Measurements from ENCODE around the gene GPD1L.

GPD1L gene

GRCh38 chr3:32154205-32154579 lies 47.8 kb downstream of the GPD1L start:
- Histone ChIP-seq H3K36me3 (ENCODE audit: insufficient read depth, low read length) (no peaks in the 10 kb centered on the region), H3K27me3 (ENCODE audit: insufficient read depth, low read length, poor library complexity, severe bottlenecking) (no peaks in the 10 kb centered on the region), H3F3A (ENCODE audit: low read depth) (no peaks in the 10 kb centered on the region), H3K9me3 (ENCODE audit: insufficient read depth, low read depth, low read length) (no peaks in the 10 kb centered on the region), H3K9ac (ENCODE audit: low read depth, low read length, poor library complexity, severe bottlenecking) (no peak overlapping the region), H2AFZ (ENCODE audit: low read length) (no peak overlapping the region), H3K9me2 (replicated peaks; ENCODE audit: low read depth, low read length) (no peaks in the 10 kb centered on the region), H4K20me1 (ENCODE audit: insufficient read depth, low read length, poor library complexity, severe bottlenecking) (no peaks in the 10 kb centered on the region), H3K4me2 (ENCODE audit: low read depth, low read length, poor library complexity, severe bottlenecking) (no peak overlapping the region), H3K79me2 (ENCODE audit: insufficient read depth, low read length) (no peaks in the 10 kb centered on the region), H3K4me3 (ENCODE audit: low read length, poor library complexity, severe bottlenecking) (no peak overlapping the region), H3K4me1 (ENCODE audit: insufficient read depth, low read length, poor library complexity, severe bottlenecking) (no peaks in the 10 kb centered on the region)
- no peak for TF ChIP-seq EZH2phosphoT487 (IDR thresholded peaks at IDR 0.05; ENCODE audit: borderline replicate concordance)
- TF ChIP-seq CTCF (conservative IDR thresholded peaks at IDR 0.05; ENCODE audit: low read length): peak; percentile 46

GRCh38 chr3:32155117-32155516 lies 48.7 kb downstream of the GPD1L start:
- Histone ChIP-seq H3K27me3 (ENCODE audit: insufficient read depth, low read length, poor library complexity, severe bottlenecking) (no peaks in the 10 kb centered on the region), H4K20me1 (ENCODE audit: insufficient read depth, low read length, poor library complexity, severe bottlenecking) (no peaks in the 10 kb centered on the region), H3K9me3 (ENCODE audit: insufficient read depth, low read depth, low read length) (no peaks in the 10 kb centered on the region), H3K4me3 (ENCODE audit: low read length, poor library complexity, severe bottlenecking) (no peak overlapping the region), H3F3A (ENCODE audit: low read depth) (no peaks in the 10 kb centered on the region), H3K9ac (ENCODE audit: low read depth, low read length, poor library complexity, severe bottlenecking) (no peak overlapping the region), H3K4me2 (ENCODE audit: low read depth, low read length, poor library complexity, severe bottlenecking) (no peak overlapping the region), H3K79me2 (ENCODE audit: insufficient read depth, low read length) (no peaks in the 10 kb centered on the region), H3K4me1 (ENCODE audit: insufficient read depth, low read length, poor library complexity, severe bottlenecking) (no peaks in the 10 kb centered on the region), H3K9me2 (replicated peaks; ENCODE audit: low read depth, low read length) (no peaks in the 10 kb centered on the region), H2AFZ (ENCODE audit: low read length) (no peak overlapping the region), H3K36me3 (ENCODE audit: insufficient read depth, low read length) (no peaks in the 10 kb centered on the region)
- no peak for TF ChIP-seq EZH2phosphoT487 (IDR thresholded peaks at IDR 0.05; ENCODE audit: borderline replicate concordance)
- no peak for TF ChIP-seq CTCF (conservative IDR thresholded peaks at IDR 0.05; ENCODE audit: low read length)

- H3K4me2 ChIP-seq (ENCODE audit: low read depth, low read length, poor library complexity, severe bottlenecking): no peak overlapping the region
- H2AFZ ChIP-seq (ENCODE audit: low read length): no peak overlapping the region
- H3K9me3 ChIP-seq (ENCODE audit: insufficient read depth, low read depth, low read length): no peaks in the 10 kb centered on the region
- no peaks in the 10 kb centered on the region for H3K9me2 ChIP-seq (replicated peaks; ENCODE audit: low read depth, low read length)
- no peaks in the 10 kb centered on the region for H3K27me3 ChIP-seq (ENCODE audit: insufficient read depth, low read length, poor library complexity, severe bottlenecking)
- no peaks in the 10 kb centered on the region for H3K79me2 ChIP-seq (ENCODE audit: insufficient read depth, low read length)
- H4K20me1 ChIP-seq (ENCODE audit: insufficient read depth, low read length, poor library complexity, severe bottlenecking): no peaks in the 10 kb centered on the region
- H3K4me3 ChIP-seq (ENCODE audit: low read length, poor library complexity, severe bottlenecking): no peak overlapping the region
- no peak overlapping the region for H3K9ac ChIP-seq (ENCODE audit: low read depth, low read length, poor library complexity, severe bottlenecking)
- TF ChIP-seq CTCF (conservative IDR thresholded peaks at IDR 0.05; ENCODE audit: low read length) (no peak), EZH2phosphoT487 (IDR thresholded peaks at IDR 0.05; ENCODE audit: borderline replicate concordance) (no peak)
- H3F3A ChIP-seq (ENCODE audit: low read depth): no peaks in the 10 kb centered on the region
- H3K36me3 ChIP-seq (ENCODE audit: insufficient read depth, low read length): no peaks in the 10 kb centered on the region
- H3K4me1 ChIP-seq (ENCODE audit: insufficient read depth, low read length, poor library complexity, severe bottlenecking): no peaks in the 10 kb centered on the region
Observed at GRCh38 chr3:32157600-32158264, 51.3 kb downstream of the GPD1L start.
